ENCODE data around the gene RAD51AP1.

RAD51AP1 gene

GRCh38 chr12:4604684-4605193, 66.0 kb downstream of the RAD51AP1 start:
- TF ChIP-seq GATA3 (IDR thresholded peaks at IDR 0.05; ENCODE audit: low read depth, low read length), result no peak
- no peak for TF ChIP-seq GATA2 (IDR thresholded peaks at IDR 0.05; ENCODE audit: low read depth, low read length)

GRCh38 chr12:4607056-4607455, 68.4 kb downstream of the RAD51AP1 start:
- TF ChIP-seq GATA3 (IDR thresholded peaks at IDR 0.05; ENCODE audit: low read depth, low read length) (no peak), GATA2 (IDR thresholded peaks at IDR 0.05; ENCODE audit: low read depth, low read length) (no peak)

- no peak for TF ChIP-seq GATA3 (IDR thresholded peaks at IDR 0.05; ENCODE audit: low read depth, low read length)
- no peak for TF ChIP-seq GATA2 (IDR thresholded peaks at IDR 0.05; ENCODE audit: low read depth, low read length)
These were observed 70.4 kb downstream of the RAD51AP1 start for GRCh38 chr12:4609071-4609470.
